ENCODE results near the gene PAX8. TPM values are rescaled to one million over a fixed set of nuclear protein-coding genes. Genes with fewer than 3 reads are reported as not detected.

The PAX8 gene
- total RNA-seq, 1 donor from 2014 or later = 0.35 TPM

DNA sequence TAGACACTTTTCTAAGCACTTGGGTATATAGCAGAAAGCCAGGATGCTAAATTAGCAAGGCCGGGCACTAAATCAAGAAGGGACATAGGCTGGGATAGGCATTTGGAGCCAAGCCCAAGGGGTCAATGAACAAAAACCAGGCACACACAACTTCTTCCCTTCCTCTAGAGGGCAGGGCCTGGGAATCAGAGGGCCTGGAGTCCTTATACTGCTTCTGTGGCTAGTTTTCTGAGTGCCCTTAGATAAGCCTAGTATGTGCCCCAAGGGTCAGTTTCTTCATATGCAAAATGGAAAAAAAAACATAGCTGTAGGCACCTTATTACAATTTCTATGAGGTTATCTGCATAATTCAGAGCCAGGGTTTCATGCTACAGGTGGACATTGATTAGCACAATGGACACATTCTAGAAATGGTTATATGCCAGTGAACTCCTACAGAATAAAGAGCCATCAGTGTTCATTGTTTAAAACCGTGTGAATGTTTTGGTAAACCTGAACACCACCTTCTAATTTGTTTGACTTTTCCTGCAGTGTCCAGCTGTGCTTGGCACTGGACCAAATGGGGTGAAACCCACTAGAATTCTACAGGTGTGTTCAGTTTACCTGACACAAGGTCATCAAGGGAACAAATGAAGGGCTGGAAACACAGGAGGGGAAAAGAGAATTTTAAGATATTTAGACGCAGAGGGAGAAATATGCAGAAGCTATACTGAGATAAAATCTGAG, 49.6 kb downstream of the PAX8 start:
- DNase-seq = no peak
- intact Hi-C loops (cut with DNase I) = no loop called here
- ATAC-seq (ENCODE audit: poor library complexity) = no peak

DNA sequence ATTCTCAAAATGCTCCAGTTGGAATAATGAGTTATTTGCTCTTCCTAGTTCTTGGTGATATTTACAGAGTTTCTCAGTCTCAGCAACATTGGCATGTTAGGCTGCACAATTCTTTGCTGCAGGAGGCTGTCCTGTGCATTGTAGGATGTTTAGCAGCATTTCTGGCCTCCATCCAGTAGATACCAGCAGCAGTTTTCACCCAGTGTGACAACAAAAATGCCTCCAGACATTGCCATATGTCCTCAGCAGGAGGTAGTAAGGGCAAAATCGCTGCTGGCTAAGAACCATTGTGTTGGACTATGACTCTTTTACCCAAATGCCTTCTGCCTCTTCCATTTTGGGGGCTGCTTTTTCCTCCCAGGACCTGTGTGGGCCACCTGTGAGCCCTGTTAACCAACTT, 50.4 kb downstream of the PAX8 start:
- no peak for DNase-seq
- intact Hi-C loops (cut with DNase I) = no loop called here
- no peak for ATAC-seq (ENCODE audit: poor library complexity)

DNA sequence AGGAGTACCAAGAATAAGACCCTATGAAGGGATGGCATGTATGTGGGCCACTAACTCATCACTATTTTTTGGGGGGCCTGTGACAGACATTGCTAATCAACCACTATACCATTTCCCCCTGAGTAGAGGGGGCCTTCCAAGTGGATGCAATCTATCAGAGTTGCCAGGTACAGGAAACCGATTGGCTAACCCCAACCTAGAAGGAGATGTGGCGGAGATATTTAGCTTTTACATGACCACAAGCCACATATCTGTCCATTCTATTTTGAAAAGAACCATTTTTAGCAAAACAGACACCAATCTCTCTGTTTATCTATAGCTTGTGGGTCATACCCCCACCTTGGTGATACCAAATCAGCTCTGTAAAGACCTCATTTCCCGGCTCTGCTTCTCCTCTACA, 51.0 kb downstream of the PAX8 start:
- DNase-seq (no peak), ATAC-seq (ENCODE audit: poor library complexity) (no peak)
- intact Hi-C loops (cut with DNase I) = no loop called here

DNA sequence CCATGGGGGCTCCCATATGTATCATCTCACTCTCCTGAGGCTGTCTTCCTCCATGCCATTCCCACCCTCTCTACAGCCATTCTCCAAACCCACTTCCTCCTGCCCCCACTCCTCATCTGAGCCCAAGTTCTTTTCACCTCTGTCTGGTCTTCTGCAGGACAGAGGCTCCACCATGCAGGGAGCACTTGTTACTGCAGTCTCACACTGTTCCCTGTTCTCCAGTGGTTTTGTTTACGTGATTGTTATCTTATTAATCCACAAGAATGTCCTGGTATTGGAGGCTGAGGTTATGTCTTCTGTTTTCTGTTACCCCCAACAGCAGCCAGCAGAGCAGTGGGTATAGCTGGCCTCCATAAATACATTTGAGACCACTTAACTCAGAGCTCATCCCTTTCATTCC, 51.4 kb downstream of the PAX8 start:
- no peak for ATAC-seq (ENCODE audit: poor library complexity)
- intact Hi-C loops (cut with DNase I) = no loop called here
- DNase-seq = no peak

DNA sequence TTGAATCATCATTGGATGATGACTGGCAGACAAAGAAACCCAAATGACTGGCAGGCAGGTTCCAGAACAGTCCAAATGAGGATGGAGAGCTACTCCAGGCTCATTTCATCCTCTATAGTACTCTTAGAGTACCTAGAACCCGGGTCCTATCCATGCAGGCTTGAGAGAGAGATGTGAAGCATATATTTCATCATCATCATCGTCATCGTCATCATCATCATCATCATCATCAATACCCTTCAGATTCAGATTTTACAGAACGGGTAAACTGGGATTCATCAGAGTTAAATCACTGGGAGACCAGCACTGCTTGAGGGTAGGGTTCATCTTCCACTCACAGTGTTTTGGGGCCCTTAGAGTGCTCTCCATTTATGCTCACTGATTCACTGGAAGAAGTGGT, 52.3 kb downstream of the PAX8 start:
- intact Hi-C loops (cut with DNase I) = no loop called here
- ATAC-seq (ENCODE audit: poor library complexity) (no peak), DNase-seq (no peak)

DNA sequence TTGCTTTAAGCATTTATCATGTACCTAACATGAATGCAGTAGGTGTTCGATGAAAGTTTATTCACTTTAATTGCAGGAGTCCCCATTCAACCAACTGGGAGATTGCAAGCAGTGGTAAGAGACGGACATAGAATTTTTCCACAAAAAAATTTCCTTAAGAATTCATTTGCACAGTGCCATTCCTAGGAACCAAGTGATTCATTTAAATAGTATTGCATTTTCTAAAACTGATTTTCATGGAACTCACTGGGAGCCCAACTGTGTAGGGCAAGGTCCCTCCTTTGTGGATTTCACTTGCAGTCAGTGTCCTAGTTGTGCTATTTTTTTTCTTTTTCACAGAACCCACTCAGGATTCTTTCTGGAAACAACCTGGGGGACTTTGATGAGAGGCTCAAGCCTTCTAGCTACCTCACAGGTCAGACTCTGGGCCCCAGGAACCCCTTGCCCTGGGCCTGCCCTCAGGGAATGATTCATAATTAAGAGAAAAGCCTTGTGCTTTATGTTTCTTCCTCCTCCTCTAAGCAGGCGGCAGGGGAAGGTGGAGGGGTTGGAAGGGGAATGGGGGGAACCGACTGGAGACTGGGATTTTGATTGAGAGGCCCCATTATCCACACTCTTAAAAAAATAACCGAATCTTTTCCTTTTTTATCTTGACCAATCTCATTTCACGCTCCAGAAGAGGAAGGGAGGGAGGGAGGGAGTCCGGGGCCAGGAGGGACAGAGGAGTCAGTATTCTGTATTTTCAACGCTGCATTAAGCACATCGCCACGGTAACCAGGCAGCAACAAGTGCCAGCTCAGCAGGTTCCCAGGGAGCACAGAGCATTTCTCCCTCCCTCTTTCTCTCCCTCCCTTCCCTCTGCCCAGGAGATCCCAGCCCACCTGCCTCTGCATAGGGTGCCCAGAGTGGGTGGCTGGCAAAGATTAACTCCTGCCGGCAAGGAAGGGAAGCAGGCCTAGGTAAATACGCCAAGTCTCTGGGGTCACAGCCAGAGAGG, 53.2 kb downstream of the PAX8 start:
- ATAC-seq (ENCODE audit: poor library complexity) (peak; percentile 31), DNase-seq (no peak)
- intact Hi-C loops (cut with DNase I) = no loop called here

DNA sequence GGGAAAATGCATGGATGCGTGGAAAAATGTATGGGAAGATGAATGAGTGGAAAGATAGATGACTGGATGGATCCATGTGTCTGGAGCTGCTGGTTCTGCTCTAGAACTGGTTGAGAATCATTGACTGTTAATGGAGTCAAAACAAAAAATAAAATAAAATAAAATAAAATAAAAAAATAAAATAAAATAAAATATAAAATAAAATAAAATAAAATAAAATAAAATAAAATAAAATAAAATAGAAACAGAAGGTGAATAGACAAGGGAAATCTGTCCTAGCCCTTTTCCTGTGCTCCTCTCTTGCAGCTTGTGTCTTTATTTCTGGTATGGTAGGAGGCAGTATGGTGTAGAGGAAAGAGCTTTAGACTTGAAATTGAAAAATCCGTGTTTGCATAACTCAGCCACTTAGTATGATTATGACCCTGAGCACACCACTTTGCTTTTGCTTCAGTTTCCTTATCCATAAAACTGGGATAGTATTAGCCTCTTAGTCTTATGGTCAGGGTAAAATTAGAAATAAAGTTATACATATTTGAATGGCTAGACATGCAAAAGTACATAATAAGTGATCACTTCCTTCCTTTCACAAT, 54.0 kb downstream of the PAX8 start:
- DNase-seq = no peak
- no peak for ATAC-seq (ENCODE audit: poor library complexity)
- intact Hi-C loops (cut with DNase I) = no loop called here

DNA sequence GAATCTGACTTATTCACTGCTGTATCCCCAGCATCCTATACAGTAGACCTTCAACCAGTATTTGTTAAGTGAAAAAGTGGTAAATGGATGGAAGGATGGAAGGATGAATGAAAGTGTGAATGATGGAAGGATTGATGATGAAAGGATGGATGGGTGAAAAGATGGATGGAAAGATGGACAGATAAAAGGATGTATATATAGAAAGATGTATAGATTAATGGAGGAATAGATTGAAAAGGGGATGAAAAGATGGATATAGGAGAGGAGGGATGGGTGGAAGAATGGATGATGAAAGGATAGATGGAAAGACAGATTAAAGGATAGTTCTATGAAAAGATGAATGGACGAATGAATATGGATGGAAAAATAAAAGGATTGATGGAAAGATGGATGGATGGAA, 54.9 kb downstream of the PAX8 start:
- intact Hi-C loops (cut with DNase I) = no loop called here
- ATAC-seq (ENCODE audit: poor library complexity) = no peak
- DNase-seq = no peak

DNA sequence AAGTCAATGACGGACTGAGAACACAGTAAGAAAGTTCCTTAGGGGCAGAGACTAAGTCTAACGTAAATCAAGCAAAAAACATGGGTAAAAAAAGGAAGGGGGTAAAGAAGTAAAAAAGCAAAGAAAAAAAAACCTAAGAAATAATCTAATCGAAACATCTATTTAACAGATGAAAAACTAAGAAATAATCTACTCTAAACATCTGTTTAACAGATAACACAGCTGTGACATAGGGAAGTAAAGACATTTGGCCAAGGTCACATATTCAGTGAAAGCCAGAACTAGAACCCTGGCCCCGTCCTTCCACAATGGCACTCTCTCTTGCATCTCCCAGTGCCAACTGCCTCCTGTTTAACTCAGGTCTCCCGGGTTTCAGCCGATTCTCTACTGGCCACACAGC, 56.9 kb downstream of the PAX8 start:
- ATAC-seq (ENCODE audit: poor library complexity) (no peak), DNase-seq (no peak)
- intact Hi-C loops (cut with DNase I) = no loop called here

DNA sequence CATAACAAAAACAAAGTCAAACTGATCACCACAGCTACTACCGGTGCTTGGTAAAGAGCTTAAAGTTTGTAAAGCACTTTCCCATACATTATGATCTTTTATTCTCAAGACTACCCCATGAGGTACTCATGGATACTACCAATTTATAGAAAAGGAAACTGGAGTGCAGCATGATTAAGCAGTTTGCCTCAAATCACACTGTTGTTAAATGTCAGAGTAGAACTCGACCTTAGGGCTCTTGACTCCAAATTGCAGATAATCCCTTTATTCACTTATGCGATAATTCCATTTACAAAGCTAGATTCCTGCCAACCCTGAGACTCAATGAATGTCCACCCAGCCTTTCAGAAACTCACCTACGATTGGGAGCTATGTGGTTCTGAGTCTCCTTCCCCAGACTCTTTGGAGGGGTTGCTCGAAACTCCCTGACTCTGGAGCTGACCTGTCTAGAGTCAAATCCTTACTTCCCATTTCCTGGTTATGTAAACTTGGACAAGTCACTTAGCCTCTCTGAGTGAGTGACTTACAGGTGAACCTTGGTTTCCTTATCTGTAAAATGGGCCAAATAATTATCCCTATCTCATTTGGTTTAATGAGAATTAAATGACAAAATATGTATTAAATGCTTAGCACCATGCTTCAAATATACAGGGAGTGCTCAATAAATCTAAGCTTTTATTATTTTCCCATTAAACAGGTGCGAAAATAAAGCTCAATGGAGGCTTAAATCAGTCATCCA, 57.6 kb downstream of the PAX8 start:
- ATAC-seq (ENCODE audit: poor library complexity) (no peak), DNase-seq (no peak)
- intact Hi-C loops (cut with DNase I) = no loop called here

DNA sequence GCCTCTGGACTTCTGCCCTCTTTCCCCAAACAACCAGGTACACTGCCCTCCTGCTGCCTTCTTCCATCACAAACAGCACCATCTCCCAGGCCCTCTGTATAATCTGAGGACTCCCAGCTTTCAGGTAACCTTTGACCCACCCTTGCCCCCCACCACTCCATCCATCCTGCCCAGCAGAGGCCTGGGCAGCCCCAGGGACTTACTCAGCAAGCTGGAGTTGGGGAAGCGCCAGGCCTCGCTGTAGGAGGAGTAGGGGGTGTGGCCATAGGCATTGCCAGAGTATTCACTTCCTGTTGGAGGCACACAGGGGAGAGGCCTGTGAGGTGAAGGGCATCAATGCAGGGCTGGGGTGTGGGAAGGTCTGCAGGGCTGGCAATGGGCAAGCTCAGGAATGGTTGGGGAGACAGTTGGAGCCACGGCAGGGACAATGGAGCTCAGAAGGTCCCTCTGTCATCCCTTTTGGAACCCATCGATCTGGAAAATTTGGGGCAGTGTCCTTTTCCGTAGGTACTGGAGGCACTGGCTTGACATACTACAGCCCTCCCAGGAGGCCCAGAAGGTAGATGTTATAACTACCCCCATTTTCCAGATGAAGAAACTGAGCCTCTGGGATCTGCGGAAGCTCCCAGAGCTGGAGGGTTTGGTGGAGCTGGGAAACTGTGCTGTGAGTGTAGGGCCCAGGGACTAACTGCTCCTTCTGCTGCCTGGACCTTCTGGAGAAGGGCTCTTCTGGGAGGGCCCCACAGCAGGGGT, 58.7 kb downstream of the PAX8 start:
- DNase-seq = peak; percentile 79
- ATAC-seq (ENCODE audit: poor library complexity) = peak; percentile 56
- intact Hi-C loops (cut with DNase I) = no loop called here

DNA sequence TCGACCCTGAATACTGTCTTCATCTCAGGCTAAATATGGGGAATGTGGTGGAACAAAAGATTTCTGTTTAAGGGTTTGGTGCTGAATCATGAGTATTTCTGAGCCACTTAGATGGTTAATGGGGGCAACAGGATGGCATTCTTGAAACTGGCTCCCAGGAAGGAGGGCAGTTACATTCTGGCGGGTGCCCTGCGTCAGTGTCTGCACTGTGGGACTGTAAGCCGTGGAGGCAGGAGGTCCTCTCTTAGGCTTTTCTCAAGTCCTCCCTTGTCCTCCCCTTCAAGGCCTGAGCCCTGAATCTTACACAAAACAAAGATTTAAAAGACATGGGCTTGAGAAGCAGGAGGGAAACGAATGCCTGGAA, 59.2 kb downstream of the PAX8 start:
- ATAC-seq (ENCODE audit: poor library complexity) (no peak), DNase-seq (no peak)
- intact Hi-C loops (cut with DNase I) = no loop called here

DNA sequence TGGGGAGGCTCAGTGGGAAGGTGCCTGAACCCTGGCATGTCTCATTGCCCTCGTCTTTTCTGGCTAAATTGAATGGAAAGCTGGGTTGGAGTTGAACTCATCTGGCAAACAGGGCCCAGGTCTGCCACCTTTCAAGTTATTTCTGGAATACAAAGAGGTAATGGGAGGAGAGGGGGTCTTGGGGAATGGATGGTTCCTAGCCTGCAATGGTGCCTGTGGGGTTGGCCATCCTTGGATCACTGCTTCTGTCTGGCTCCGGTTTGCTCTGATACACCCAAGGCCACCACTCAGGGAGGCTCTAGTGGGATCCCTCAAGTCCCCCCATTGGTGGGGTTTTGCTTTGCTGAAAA, 59.7 kb downstream of the PAX8 start:
- DNase-seq (no peak), ATAC-seq (ENCODE audit: poor library complexity) (no peak)
- intact Hi-C loops (cut with DNase I) = no loop called here

DNA sequence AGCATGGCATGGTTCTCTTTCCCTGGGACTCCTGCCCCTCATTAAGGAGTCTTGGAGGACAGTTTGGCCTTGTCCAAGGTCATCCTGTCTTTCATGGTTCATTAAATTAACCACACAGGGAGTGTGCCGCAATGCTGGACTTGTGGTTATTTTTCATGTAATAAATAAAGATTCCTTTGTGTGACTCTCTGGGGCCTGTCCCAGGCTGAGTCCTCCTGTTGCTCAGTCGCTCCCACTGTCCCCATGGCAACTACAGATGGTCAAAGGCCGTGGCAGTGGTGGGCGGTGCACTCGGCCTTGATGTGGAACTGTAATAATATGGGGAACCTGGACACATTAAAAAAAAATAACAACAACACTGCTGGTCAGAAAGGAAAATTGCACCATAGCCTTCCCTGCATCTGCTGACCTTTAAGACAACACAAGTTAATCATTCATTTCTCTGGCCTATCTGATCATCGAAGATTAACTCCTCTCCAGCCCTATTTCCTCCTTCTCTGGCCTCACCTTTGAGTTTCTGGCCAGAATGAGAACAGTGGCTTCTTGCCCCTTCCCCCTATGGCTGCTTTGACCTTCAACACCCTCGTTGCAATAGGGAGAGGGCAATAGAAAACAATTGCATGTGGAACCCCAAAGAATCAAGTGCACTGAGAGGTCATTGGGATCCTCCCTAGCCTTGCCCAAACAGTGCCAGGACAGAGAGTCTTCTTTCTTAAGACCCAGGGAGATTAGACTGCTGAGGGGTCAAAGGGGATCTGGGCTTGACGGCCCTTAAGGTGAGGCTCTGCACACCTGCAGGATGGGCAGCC, 60.2 kb downstream of the PAX8 start:
- intact Hi-C loops (cut with DNase I) = no loop called here
- DNase-seq = peak; percentile 78

DNA sequence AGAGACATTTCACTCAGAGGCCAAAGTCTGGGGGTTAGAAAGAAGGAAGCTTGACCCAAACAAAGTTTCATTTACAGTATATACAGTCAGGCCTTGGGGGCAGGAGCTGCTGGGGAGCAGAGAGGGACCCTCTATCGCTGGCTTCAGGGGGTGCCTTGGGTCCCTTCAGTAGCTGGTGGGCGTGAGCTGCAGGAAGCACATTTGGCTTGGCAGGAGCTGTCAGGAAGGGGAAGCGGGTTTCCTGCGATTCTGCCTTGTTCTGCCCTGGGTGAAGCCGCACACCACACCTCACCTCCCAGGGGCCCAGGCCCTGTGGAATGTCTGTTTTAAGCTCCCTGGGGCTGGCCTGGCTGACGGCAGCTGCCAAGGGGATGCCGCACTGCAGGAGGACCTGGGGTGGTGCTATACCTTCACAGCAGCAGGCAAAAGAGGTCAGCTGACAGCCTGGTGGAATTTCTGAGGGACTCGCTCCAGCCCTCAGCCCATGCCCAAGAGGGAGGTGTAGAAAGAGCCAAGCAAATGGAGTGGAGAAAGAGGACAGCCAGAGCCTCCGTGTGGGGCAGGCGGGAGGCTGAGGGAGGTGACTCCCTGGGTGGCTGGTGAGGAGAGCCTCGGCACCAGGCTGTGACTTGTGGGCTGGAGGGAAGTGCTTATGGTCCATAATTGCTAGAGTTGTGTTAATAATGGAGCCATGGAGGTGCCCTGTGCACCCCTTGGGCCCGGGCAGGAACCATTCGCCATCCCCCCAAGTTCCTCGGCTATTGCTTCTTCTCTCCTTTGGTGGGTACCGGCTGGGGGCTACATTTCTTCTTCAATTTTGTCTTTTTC, 61.1 kb downstream of the PAX8 start:
- intact Hi-C loops (cut with DNase I) = no loop called here
- DNase-seq (peak; percentile 73), ATAC-seq (ENCODE audit: poor library complexity) (peak; percentile 43)

More for the DNA sequence above, 60.2 kb downstream of the PAX8 start:
- peak; percentile 71 for ATAC-seq (ENCODE audit: poor library complexity)

DNA sequence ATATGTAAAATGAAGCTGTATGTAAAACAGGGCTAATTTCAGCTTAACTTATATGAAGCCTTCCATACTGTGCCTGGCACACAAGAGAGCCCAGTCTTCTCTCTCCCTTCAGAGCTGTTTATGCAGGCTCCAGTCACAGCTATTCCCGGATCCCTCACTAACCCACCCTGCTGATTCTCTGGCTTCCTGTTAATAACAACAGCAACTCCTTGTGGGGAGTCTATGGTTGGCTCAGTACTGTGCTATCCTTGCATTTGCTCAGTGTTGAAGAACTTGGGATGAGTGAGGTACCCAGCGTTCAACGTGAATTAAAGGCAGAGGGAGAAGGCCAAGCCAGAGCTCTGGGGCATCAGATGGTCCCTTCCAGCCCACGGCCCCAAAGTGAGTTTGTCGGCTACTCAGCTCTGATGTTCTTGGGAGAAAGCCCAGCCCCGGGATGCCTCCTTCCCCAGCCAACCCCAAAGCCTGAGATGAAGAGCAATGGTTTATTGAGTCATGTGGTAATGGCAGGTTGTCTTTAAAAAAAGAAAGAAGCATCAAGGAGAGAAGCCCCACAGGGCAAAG, 61.7 kb downstream of the PAX8 start:
- DNase-seq = no peak
- intact Hi-C loops (cut with DNase I) = no loop called here
- no peak for ATAC-seq (ENCODE audit: poor library complexity)

DNA sequence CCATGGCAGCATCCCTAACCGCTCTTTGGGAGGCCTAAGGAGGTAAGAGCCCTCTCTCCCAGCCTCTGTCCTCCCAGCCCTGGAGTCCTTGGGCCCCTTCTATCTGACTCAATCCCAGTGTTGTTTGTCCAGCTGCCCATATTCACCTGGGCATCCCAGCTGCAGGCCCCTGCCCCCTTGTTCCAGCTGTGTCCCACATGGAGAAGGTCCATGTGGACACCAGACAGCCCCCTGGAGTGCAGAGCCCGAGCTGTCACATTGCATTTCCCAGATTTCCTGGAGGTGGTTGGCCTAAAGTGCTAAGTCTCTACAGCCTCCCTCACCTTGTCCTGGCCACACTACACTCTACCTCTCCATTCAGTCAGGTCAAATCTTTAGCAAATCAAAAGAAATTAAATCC, 62.4 kb downstream of the PAX8 start:
- DNase-seq (no peak), ATAC-seq (ENCODE audit: poor library complexity) (no peak)
- intact Hi-C loops (cut with DNase I) = no loop called here

Measured in Right ventricle myocardium superior (tissue), 1 donor.